Epithelial cell of esophagus (primary cell): ENCODE measurements around the gene CACNG7.

Experiments
- DNase-seq: peaks from one replicate; pipeline ENCODE4 v3.0.0; 2010; ENCODE audit warnings: low read depth
- H3K4me3 ChIP-seq: 2 replicates; pipeline ENCODE4 v1.5.1; 2011; ENCODE audit warnings: mild to moderate bottlenecking, low read length, control low read depth
- CTCF ChIP-seq: IDR thresholded peaks from 2 replicates; pipeline ENCODE4 v1.5.1; 2011; ENCODE audit warnings: low read depth, mild to moderate bottlenecking, low read length, control low read depth, inconsistent platforms; ENCODE audit not compliant: insufficient read depth; ENCODE audit errors: missing control alignments

CACNG7 gene

GRCh38 chr19:53992815-53993214, 83.7 kb downstream of the CACNG7 start:
- DNase-seq = no peak
- H3K4me3 ChIP-seq = no peak overlapping the region

GRCh38 chr19:53993448-53993847, 84.4 kb downstream of the CACNG7 start:
- no peak for TF ChIP-seq CTCF
- no peak for DNase-seq
- H3K4me3 ChIP-seq = no peak overlapping the region

More at GRCh38 chr19:53992815-53993214, 83.7 kb downstream of the CACNG7 start:
- TF ChIP-seq CTCF = no peak
